ENCODE results near the gene TPM2. TPM values are rescaled to one million over a fixed set of nuclear protein-coding genes. Genes with fewer than 3 reads are reported as not detected.

TPM2 gene
- total and polyA plus RNA-seq, 8 donors = 11.3 to 227 (median 23.4) TPM

DNA sequence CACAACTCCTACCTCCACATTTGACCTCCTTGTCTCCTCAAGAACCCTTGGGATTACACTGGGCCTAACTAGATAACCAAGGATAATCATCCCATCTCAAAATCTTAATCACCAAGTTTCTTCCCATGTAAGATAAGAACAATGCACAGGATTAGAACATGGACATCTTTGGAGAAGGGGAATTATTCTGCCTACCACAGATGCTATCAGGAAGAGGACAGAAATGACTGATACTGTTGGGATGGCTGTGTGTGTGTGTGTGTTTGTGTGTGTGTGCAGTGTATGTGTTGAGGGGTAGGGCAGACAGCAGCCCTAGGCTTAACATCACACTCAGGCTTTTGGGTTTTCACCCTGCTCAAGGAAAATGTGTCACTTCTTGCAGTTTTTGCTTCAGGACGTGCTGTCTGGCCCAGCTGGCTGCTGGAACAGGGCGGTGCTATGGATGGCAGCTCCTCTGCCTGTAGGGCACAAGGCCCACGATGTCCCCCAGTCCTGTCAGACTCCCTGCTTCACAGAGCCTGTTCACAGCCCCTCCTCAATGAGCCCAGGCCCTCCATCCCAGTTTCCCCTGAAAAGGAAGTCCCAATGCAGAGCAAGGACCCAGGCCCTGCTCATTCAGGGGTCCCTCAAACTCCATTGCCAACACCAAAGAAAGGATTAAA is 8.3 kb downstream of the TPM2 start:
- FAIRE-seq (no peak), ATAC-seq (no peak), DNase-seq (no peak)
- intact Hi-C loops (cut with DNase I) = no loop called here
- no peaks in the 10 kb centered on the region for H3K27me3 ChIP-seq
- WGBS, 2 donors = 79 to 80% methylated on average over 3 of the region's 3 CpGs
- H3K9me3 ChIP-seq = no peaks in the 10 kb centered on the region
- no peak overlapping the region for H3K4me3 ChIP-seq
- H3K27ac ChIP-seq = no peak overlapping the region
- TF ChIP-seq, protein P1, sequence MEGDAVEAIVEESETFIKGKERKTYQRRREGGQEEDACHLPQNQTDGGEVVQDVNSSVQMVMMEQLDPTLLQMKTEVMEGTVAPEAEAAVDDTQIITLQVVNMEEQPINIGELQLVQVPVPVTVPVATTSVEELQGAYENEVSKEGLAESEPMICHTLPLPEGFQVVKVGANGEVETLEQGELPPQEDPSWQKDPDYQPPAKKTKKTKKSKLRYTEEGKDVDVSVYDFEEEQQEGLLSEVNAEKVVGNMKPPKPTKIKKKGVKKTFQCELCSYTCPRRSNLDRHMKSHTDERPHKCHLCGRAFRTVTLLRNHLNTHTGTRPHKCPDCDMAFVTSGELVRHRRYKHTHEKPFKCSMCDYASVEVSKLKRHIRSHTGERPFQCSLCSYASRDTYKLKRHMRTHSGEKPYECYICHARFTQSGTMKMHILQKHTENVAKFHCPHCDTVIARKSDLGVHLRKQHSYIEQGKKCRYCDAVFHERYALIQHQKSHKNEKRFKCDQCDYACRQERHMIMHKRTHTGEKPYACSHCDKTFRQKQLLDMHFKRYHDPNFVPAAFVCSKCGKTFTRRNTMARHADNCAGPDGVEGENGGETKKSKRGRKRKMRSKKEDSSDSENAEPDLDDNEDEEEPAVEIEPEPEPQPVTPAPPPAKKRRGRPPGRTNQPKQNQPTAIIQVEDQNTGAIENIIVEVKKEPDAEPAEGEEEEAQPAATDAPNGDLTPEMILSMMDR (IDR thresholded peaks at IDR 0.05) = no peak
- H3K4me1 ChIP-seq = no peaks in the 10 kb centered on the region
- no peaks in the 10 kb centered on the region for H3K36me3 ChIP-seq

DNA sequence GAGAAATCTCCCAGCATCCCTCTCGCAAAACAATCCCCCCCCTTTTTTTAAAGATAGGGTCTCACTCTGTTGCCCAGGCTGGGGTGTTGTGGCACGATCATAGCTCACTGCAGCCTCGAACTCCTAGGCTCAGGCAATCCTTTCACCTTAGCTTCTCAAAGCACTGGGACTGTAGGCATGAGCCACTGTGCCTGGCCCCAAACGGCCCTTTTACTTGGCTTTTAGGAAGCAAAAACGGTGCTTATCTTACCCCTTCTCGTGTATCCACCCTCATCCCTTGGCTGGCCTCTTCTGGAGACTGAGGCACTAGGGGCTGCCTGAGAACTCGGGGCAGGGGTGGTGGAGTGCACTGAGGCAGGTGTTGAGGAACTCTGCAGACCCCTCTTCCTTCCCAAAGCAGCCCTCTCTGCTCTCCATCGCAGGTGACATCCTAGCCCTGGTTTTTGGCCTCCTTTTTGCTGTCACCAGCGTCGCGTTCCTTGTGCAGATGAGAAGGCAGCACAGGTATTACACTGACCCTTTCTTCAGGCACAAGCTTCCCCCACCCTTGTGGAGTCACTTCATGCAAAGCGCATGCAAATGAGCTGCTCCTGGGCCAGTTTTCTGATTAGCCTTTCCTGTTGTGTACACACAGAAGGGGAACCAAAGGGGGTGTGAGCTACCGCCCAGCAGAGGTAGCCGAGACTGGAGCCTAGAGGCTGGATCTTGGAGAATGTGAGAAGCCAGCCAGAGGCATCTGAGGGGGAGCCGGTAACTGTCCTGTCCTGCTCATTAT is 9.2 kb downstream of the TPM2 start:
- intact Hi-C loops (cut with DNase I) = no loop called here
- no peak for FAIRE-seq

DNA sequence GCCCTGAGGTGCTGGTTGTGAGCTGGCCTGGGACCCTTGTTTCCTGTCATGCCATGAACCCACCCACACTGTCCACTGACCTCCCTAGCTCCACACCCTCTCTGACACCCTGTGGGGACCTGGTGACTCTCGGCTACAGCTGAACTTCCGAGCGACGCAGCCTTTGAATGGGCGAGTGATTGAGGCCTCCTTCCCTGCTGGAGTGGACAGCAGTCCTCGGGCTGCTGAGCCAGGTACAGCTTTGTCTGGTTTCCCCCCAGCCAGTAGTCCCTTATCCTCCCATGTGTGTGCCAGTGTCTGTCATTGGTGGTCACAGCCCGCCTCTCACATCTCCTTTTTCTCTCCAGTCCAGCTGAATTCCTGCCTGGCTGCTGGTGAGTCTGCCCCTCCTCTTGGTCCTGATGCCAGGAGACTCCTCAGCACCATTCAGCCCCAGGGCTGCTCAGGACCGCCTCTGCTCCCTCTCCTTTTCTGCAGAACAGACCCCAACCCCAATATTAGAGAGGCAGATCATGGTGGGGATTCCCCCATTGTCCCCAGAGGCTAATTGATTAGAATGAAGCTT is 9.9 kb downstream of the TPM2 start:
- no peak overlapping the region for H3K4me3 ChIP-seq

More for the DNA sequence above, 9.2 kb downstream of the TPM2 start:
- no peak for DNase-seq
- 67 to 68% methylated on average over 15 of the region's 15 CpGs for WGBS, 2 donors
- Histone ChIP-seq H3K4me1 (peaks cover 0 to 3% (median 0%) of the 10 kb centered on the region in 3 donors), H3K9me3 (no peaks in the 10 kb centered on the region), H3K36me3 (no peaks in the 10 kb centered on the region), H3K27ac (no peak overlapping the region), H3K27me3 (no peaks in the 10 kb centered on the region), H3K4me3 (no peak overlapping the region)
- ATAC-seq = no peak
- TF ChIP-seq, protein P1 (IDR thresholded peaks at IDR 0.05) = no peak

DNA sequence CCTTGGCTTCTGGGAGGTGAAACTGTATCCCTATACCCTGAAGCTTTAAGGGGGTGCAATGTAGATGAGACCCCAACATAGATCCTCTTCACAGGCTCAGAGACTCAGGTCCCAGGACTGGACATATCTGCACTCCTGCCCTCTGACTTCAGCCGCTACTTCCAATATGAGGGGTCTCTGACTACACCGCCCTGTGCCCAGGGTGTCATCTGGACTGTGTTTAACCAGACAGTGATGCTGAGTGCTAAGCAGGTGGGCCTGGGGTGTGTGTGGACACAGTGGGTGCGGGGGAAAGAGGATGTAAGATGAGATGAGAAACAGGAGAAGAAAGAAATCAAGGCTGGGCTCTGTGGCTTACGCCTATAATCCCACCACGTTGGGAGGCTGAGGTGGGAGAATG is 10.6 kb downstream of the TPM2 start:
- no peak for ATAC-seq
- Histone ChIP-seq H3K4me3 (no peak overlapping the region), H3K4me1 (peaks cover 0 to 3% (median 3%) of the 10 kb centered on the region in 3 donors), H3K36me3 (no peaks in the 10 kb centered on the region), H3K27me3 (no peaks in the 10 kb centered on the region), H3K27ac (no peak overlapping the region), H3K9me3 (no peaks in the 10 kb centered on the region)
- no peak for FAIRE-seq
- DNase-seq = peak in 1 of 6 donors; percentile 5
- TF ChIP-seq, protein P1 (IDR thresholded peaks at IDR 0.05) = no peak
- WGBS, 2 donors = 87 to 92% methylated on average over 5 of the region's 5 CpGs
- intact Hi-C loops (cut with DNase I) = no loop called here

More for the DNA sequence above, 9.9 kb downstream of the TPM2 start:
- Histone ChIP-seq H3K27ac (no peak overlapping the region), H3K4me1 (peaks cover 0 to 3% (median 0%) of the 10 kb centered on the region in 3 donors), H3K36me3 (no peaks in the 10 kb centered on the region), H3K27me3 (no peaks in the 10 kb centered on the region), H3K9me3 (no peaks in the 10 kb centered on the region)
- DNase-seq = no peak
- ATAC-seq = no peak
- intact Hi-C loops (cut with DNase I) = no loop called here
- WGBS, 2 donors = 91% methylated on average over 8 of the region's 8 CpGs
- no peak for FAIRE-seq
- TF ChIP-seq, protein P1 (IDR thresholded peaks at IDR 0.05) = no peak
